ENCODE measurements around the gene NEDD8. TPM values are rescaled to one million over a fixed set of nuclear protein-coding genes. Genes with fewer than 3 reads are reported as not detected.

The NEDD8 gene
- total RNA-seq, 1 experiment from 2014 or later: 192 TPM

DNA sequence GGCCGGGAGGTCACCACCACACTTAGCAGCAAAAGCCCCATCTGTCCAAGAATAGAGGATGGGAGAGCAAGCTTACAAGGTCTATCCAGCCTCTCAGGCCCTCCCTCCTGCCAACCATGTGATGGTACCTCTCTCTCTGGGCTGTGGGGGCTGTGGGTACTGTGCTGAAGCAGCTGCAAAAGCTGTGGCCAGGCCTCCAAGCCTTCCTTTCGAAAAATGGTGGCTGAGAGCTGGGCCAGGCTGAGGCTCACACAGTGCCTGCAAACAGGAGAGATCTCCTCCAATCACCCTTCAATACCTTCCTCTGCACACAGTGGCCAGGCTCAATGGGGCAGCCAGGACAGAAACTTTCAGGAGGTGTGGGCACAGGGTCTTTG lies 44.6 kb downstream of the NEDD8 start:
- peak overlapping the region; percentile 88 for H3K4me3 Mint-ChIP-seq (ENCODE audit: low read depth, unreplicated experiment)
- TF ChIP-seq, protein P1, sequence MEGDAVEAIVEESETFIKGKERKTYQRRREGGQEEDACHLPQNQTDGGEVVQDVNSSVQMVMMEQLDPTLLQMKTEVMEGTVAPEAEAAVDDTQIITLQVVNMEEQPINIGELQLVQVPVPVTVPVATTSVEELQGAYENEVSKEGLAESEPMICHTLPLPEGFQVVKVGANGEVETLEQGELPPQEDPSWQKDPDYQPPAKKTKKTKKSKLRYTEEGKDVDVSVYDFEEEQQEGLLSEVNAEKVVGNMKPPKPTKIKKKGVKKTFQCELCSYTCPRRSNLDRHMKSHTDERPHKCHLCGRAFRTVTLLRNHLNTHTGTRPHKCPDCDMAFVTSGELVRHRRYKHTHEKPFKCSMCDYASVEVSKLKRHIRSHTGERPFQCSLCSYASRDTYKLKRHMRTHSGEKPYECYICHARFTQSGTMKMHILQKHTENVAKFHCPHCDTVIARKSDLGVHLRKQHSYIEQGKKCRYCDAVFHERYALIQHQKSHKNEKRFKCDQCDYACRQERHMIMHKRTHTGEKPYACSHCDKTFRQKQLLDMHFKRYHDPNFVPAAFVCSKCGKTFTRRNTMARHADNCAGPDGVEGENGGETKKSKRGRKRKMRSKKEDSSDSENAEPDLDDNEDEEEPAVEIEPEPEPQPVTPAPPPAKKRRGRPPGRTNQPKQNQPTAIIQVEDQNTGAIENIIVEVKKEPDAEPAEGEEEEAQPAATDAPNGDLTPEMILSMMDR (IDR thresholded peaks at IDR 0.05; ENCODE audit: unreplicated experiment): no peak
- peaks cover 22% of the 10 kb centered on the region for H3K4me1 Mint-ChIP-seq (ENCODE audit: low read depth, unreplicated experiment)
- H3K27me3 Mint-ChIP-seq (ENCODE audit: unreplicated experiment): no peaks in the 10 kb centered on the region
- no TSS peak for BruUV-seq (replicated peaks)
- no peaks in the 10 kb centered on the region for H3K9me3 Mint-ChIP-seq (ENCODE audit: low read depth, unreplicated experiment)
- peak overlapping the region; percentile 76 for H3K27ac Mint-ChIP-seq (ENCODE audit: unreplicated experiment)
- peaks cover 71% of the 10 kb centered on the region for H3K36me3 Mint-ChIP-seq (ENCODE audit: insufficient read depth, unreplicated experiment)
- CTCF ChIA-PET: no interaction called here
- intact Hi-C loops (cut with micrococcal nuclease; ENCODE audit: unreplicated experiment): no loop called here
- no peak for DNase-seq

DNA sequence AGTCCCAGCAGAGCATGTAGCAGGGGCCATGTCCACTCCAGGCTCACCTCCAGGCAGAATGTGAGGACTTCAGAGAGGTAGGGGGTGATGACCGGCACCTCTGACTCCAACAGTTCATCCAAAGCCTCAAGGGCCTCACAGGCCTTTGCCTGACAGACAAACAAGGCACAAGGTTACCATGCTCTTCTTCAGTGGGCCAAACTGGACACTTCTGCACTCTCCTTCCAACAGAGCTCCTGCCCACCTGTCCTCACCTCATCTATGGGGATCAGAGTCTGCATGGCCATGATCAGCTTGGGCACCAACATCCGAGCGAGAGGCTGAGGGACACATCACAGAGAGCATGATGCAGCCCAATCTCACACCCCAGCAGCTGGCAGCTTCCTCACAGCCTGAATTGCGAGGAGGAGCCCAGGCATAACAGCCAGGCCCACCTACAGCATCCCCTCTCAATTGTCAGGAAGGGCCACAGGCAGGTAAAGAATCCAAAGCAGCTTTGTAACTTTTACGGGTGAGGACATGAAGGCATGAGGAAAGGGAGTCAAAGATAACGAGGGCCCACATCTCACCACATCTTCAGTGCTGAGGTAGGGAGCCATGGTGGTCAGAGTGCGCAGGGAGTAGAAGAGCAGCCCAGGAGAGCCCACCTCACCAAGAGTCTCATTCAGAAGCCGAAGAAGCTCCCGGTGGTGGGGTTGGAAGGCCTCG lies 45.2 kb downstream of the NEDD8 start:
- CTCF ChIA-PET: interaction anchor here (0.8 kb wide), 1 partner anchor 47 kb away, joined by 4 read pairs; no protein-coding TSS in a partner anchor
- TF ChIP-seq, protein P1 (IDR thresholded peaks at IDR 0.05; ENCODE audit: unreplicated experiment): no peak

DNA sequence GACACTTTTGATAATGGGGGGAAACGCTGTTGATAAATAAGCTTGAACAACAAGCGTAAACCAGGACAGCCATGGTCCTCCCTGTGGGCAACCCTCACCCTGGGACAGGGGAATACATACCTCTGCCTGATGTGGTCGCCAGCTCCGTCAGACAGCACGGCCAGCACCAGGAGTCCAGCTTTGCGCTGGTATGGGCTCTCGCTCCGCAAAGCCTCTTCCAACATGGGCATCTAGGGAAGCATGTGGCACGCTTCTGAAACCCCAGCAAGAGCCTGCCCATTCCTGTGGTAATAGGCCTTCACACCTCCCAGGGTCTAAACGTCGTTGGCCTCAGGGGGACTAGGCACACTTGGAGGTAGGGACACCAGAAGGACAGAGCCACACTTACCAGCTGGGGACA lies 46.4 kb downstream of the NEDD8 start:
- Mint-ChIP-seq H3K36me3 (ENCODE audit: insufficient read depth, unreplicated experiment) (peaks cover 75% of the 10 kb centered on the region), H3K4me3 (ENCODE audit: low read depth, unreplicated experiment) (no peak overlapping the region), H3K27me3 (ENCODE audit: unreplicated experiment) (no peaks in the 10 kb centered on the region), H3K9me3 (ENCODE audit: low read depth, unreplicated experiment) (no peaks in the 10 kb centered on the region), H3K27ac (ENCODE audit: unreplicated experiment) (no peak overlapping the region), H3K4me1 (ENCODE audit: low read depth, unreplicated experiment) (peaks cover 22% of the 10 kb centered on the region)
- TF ChIP-seq, protein P1 (IDR thresholded peaks at IDR 0.05; ENCODE audit: unreplicated experiment): no peak
- no TSS peak for BruUV-seq (replicated peaks)
- CTCF ChIA-PET: no interaction called here
- no peak for DNase-seq
- intact Hi-C loops (cut with micrococcal nuclease; ENCODE audit: unreplicated experiment): no loop called here

More for the DNA sequence above, 45.2 kb downstream of the NEDD8 start:
- intact Hi-C loops (cut with micrococcal nuclease; ENCODE audit: unreplicated experiment): no loop called here
- peak overlapping the region; percentile 88 for H3K4me3 Mint-ChIP-seq (ENCODE audit: low read depth, unreplicated experiment)
- no TSS peak for BruUV-seq (replicated peaks)
- peaks cover 70% of the 10 kb centered on the region for H3K36me3 Mint-ChIP-seq (ENCODE audit: insufficient read depth, unreplicated experiment)
- DNase-seq: no peak
- H3K27me3 Mint-ChIP-seq (ENCODE audit: unreplicated experiment): no peaks in the 10 kb centered on the region
- H3K27ac Mint-ChIP-seq (ENCODE audit: unreplicated experiment): peak overlapping the region; percentile 45
- H3K9me3 Mint-ChIP-seq (ENCODE audit: low read depth, unreplicated experiment): no peaks in the 10 kb centered on the region
- H3K4me1 Mint-ChIP-seq (ENCODE audit: low read depth, unreplicated experiment): peaks cover 22% of the 10 kb centered on the region

DNA sequence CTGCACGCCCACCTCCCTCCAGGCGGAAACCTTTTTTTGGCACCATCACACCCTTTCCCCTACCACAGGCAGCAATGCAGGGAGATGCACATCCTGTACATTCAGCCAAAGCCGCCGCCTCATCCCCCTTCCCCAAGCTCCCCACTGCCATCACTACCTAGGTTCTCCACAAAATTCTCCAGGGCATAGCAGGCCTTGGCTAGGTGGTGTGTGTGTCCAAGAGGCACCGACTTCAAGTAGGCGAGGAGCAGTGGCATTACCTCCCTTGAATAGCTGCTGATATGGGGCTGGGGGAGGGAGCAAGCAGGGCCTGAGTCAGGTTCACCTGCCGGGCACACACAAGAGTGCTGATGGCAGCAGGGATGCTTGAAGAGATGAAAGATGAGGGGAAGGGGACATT lies 47.1 kb downstream of the NEDD8 start:
- no peaks in the 10 kb centered on the region for H3K9me3 Mint-ChIP-seq (ENCODE audit: low read depth, unreplicated experiment)
- H3K4me3 Mint-ChIP-seq (ENCODE audit: low read depth, unreplicated experiment): no peak overlapping the region
- H3K36me3 Mint-ChIP-seq (ENCODE audit: insufficient read depth, unreplicated experiment): peaks cover 78% of the 10 kb centered on the region
- no TSS peak for BruUV-seq (replicated peaks)
- no peak for DNase-seq
- H3K27me3 Mint-ChIP-seq (ENCODE audit: unreplicated experiment): no peaks in the 10 kb centered on the region
- TF ChIP-seq, protein P1 (IDR thresholded peaks at IDR 0.05; ENCODE audit: unreplicated experiment): no peak
- no peak overlapping the region for H3K27ac Mint-ChIP-seq (ENCODE audit: unreplicated experiment)
- peaks cover 22% of the 10 kb centered on the region for H3K4me1 Mint-ChIP-seq (ENCODE audit: low read depth, unreplicated experiment)
- CTCF ChIA-PET: no interaction called here
- intact Hi-C loops (cut with micrococcal nuclease; ENCODE audit: unreplicated experiment): no loop called here

All from Calu3 (cell line).